NCI-H1694 (cell line): ENCODE measurements around the gene ATE1.
A peak's percentile ranks its signal among the peaks of the same experiment; 100 is the strongest.
"Not testable (repeated sequence)": the region's sequence is repeated elsewhere in the genome, so short reads cannot be mapped to it uniquely, and the experiment has no call there.

Source experiments
- DNase-seq: peaks from one replicate; lab custom pipeline; 2025; lab: John Stamatoyannopoulos, UW

ATE1 gene

GRCh38 chr10:121930268-121931085 lies 2.6 kb upstream of the ATE1 start:
- DNase-seq, result not testable (repeated sequence)

DNA sequence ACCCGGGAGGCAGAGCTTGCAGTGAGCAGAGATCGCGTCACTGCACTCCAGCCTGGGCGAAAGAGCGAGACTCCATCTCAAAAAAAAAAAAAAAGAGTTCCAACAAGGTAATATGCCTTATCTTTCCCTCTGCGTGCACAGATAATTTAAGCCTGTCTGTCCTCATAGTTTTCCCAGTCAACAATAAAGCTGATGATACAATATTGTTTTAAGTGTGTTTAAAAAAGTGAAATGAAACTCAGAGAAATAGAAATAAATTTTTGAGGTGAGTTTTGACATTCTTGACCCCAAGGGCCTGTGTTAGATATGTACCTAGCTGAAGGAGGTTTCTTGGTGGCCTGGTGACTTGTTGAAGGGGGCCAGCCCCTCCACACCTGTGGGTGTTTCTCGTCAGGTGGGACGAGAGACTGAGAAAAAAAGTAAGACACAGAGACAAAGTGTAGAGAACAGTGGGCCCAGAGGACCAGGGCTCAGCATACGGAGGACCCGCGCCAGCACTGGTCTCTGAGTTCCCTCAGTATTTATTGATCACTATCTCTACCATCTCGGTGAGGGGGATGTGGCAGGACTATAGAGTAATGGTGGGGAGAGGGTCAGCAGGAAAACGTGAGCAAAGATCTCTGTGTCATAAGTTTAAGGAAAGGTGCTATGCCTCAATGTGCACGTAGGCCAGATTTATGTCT lies 1.9 kb upstream of the ATE1 start:
- not testable (repeated sequence) for DNase-seq

GRCh38 chr10:121928528-121928884 lies 675 bp upstream of the ATE1 start:
- DNase-seq, result no peak

GRCh38 chr10:121927318-121927840 lies 452 bp downstream of the ATE1 start:
- no peak for DNase-seq

- no peak for DNase-seq
Measured at GRCh38 chr10:121926671-121927317, 1.0 kb downstream of the ATE1 start.

- DNase-seq, result no peak
Measured at GRCh38 chr10:121926157-121926556, 1.7 kb downstream of the ATE1 start.

GRCh38 chr10:121921238-121921931 lies 6.4 kb downstream of the ATE1 start:
- no peak for DNase-seq

GRCh38 chr10:121919666-121920065 lies 8.2 kb downstream of the ATE1 start:
- no peak for DNase-seq

- not testable (repeated sequence) for DNase-seq
Measured at GRCh38 chr10:121918800-121919199, 9.0 kb downstream of the ATE1 start.

GRCh38 chr10:121914661-121915060 lies 13.2 kb downstream of the ATE1 start:
- DNase-seq, result no peak

- no peak for DNase-seq
Measured at GRCh38 chr10:121911421-121911697, 16.5 kb downstream of the ATE1 start.

GRCh38 chr10:121910673-121911420 lies 17.0 kb downstream of the ATE1 start:
- no peak for DNase-seq

DNA sequence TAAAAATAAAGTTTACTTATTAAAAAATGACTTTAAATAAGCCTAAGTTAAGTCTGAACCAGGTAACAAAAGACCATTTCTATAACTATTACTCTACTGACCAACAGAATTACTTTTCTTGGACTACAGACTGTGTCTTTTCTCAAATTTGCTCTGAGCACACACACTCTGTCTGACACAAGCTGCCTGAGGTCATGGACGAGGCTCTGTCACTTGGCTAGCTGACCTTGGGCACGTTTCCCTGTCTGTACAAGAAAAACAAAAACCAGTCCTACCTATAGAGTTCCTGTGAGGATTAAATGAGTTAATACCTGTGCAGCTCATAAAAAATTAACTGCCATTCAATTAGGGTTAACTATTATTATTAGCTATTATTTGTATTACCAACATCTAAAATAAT lies 22.9 kb downstream of the ATE1 start:
- no peak for DNase-seq

- DNase-seq, result peak; percentile 1
Measured at GRCh38 chr10:121900443-121901174, 27.2 kb downstream of the ATE1 start.

DNA sequence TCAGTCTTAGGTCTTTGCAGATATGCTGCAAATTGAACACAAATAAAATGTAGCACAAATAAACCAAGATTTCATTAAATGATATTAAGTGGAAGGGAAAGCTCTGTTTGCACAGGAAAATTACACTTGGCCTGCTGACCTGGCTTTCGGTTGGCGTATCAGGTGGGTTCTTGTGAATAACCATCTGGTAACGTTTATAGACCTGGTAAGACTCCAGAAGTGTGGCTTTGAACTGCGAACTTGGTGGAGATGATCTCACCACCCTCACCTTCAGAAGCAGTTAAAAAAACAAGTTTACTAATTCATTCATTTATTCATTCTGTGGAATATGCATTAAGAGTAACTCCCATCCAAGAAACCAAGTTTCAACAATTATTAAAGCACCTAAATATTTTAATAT lies 28.1 kb downstream of the ATE1 start:
- no peak for DNase-seq

DNA sequence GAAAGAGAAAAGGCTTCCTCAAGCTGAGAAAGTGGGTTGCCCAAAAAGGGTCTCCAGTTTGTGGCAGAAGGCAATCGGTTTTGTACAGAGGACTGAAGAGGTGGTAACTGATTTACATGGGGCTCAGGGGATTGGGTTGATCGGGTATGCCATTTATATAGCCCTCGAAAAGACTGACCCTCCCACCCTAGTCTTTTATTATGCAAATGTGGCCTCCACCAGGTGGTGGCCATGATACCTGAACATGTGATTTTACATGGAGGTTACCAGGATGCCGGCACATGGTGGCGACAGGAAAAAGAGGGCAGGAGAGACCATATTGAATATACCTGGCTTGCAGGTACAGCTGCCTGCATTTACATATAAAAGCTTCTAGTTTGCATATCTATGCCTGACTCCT lies 36.7 kb downstream of the ATE1 start:
- DNase-seq, result no peak

- DNase-seq, result no peak
Measured at GRCh38 chr10:121889212-121889611, 38.6 kb downstream of the ATE1 start.

DNA sequence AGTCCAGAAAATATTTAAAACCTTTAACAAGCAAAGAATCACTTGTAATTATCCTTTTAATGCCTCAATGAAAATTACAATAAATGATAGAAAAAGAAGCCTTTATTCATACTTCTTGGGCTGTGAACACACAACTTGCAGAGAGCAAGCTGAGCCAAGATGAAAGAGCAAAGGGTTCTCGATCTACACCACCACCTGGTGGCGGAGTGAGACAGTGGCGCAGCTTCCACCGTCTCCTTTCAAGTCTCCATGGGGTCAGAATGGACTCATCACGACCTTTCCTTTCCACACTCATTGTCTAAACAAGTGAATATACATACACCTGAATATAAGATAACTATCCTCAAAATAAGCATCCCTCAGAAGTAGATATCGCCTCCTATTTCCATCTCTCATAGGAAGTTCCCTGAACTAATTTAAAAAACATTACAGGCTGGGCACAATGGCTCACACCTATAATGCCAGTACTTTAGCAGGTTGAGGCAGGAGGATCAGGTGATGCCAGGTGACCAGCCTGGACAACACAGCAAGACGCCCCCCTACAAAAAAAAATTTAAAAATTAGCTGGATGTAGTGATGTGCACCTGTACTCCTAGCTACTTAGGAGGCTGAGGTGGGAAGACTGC lies 40.7 kb downstream of the ATE1 start:
- DNase-seq, result peak; percentile 23

GRCh38 chr10:121886181-121886580 lies 41.6 kb downstream of the ATE1 start:
- no peak for DNase-seq

GRCh38 chr10:121880895-121881294 lies 46.9 kb downstream of the ATE1 start:
- no peak for DNase-seq

DNA sequence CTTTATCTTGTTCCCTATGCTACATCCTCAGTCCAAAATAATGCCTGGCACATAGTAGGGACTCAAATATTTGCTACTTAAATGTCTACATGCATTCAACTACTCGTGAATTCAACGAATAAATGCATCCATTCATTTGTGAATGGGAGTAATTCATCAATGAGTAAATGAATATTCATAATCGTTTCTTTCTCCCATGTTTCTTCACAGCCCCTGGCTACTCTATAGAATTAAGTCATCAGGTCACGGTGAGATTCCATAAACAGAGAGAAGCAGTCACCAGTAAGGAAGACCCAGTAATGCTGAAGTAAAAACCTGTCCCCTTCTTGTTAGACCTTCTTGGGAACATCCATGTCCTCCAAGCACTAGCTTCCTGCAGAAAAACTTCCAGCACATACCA lies 48.4 kb downstream of the ATE1 start:
- no peak for DNase-seq
